Fibroblast of lung (primary cell): ENCODE results near the gene IL4I1. TPM values are rescaled to one million over a fixed set of nuclear protein-coding genes. Genes with fewer than 3 reads are reported as not detected.

ENCODE experiments used
- DNase-seq, 2 donors: peaks; one replicate each; pipeline versions ENCODE4 v3.0.0 to v3.0.0-alpha.2; 2010; ENCODE audit warnings: low read depth in 2 of 2
- H2AFZ ChIP-seq: 2 replicates; pipeline ENCODE4 v1.5.1; 2012; ENCODE audit warnings: low read length, control low read depth, inconsistent platforms
- H3K27ac ChIP-seq: 2 replicates; pipeline ENCODE4 v1.5.1; 2011; ENCODE audit warnings: low read length, control low read depth; ENCODE audit not compliant: insufficient read depth
- H3K27me3 ChIP-seq: 2 replicates; pipeline ENCODE4 v1.5.1; 2011; ENCODE audit warnings: mild to moderate bottlenecking, low read length; ENCODE audit not compliant: control insufficient read depth, insufficient read depth
- H3K36me3 ChIP-seq: 2 replicates; pipeline ENCODE4 v1.5.1; 2011; ENCODE audit warnings: low read length; ENCODE audit not compliant: control insufficient read depth, insufficient read depth
- H3K4me1 ChIP-seq: 2 replicates; pipeline ENCODE4 v1.5.1; 2011; ENCODE audit warnings: low read length; ENCODE audit not compliant: control insufficient read depth, insufficient read depth; ENCODE audit errors: extremely low read depth
- H3K4me2 ChIP-seq: 2 replicates; pipeline ENCODE4 v1.5.1; 2011; ENCODE audit warnings: low read length, control low read depth; ENCODE audit not compliant: insufficient read depth; ENCODE audit errors: extremely low read depth
- H3K4me3 ChIP-seq, 4 experiments: fragments of 200-600 bp in 1 of 4; sonication (generic) in 1 of 4; replicated peaks in 1 of 4; 2 replicates each; pipeline ENCODE4 v1.5.1; 2011 to 2016; ENCODE audit warnings: low read length in 4 of 4, low read depth in 3 of 4, mild to moderate bottlenecking in 3 of 4, control low read depth in 2 of 4, inconsistent platforms in 1 of 4, mixed read lengths in 1 of 4; ENCODE audit not compliant: insufficient read depth in 1 of 4; ENCODE audit errors: control extremely low read depth in 1 of 4
- H3K79me2 ChIP-seq: 2 replicates; pipeline ENCODE4 v1.5.1; 2012; ENCODE audit warnings: mild to moderate bottlenecking, low read length, inconsistent platforms; ENCODE audit not compliant: control insufficient read depth, insufficient read depth
- H3K9ac ChIP-seq: 2 replicates; pipeline ENCODE4 v1.5.1; 2011; ENCODE audit warnings: mild to moderate bottlenecking, low read length, control low read depth; ENCODE audit not compliant: insufficient read depth
- H3K9me3 ChIP-seq: 2 replicates; pipeline ENCODE4 v1.5.1; 2012; ENCODE audit warnings: low read depth, low read length; ENCODE audit not compliant: control insufficient read depth, insufficient read depth
- H4K20me1 ChIP-seq: 2 replicates; pipeline ENCODE4 v1.5.1; 2011; ENCODE audit warnings: low read length; ENCODE audit not compliant: control insufficient read depth, insufficient read depth; ENCODE audit errors: extremely low read depth
- CTCF ChIP-seq, 2 donors: IDR thresholded peaks in 1 of 2; conservative IDR thresholded peaks in 1 of 2; 1 replicate in 1 of 2; 2 replicates in 1 of 2; pipeline ENCODE4 v1.5.1; 2011 to 2012; ENCODE audit warnings: low read length in 2 of 2, control low read depth in 1 of 2, inconsistent platforms in 1 of 2, low read depth in 1 of 2, mild to moderate bottlenecking in 1 of 2
- EZH2 ChIP-seq: IDR thresholded peaks from 2 replicates; pipeline ENCODE4 v1.5.1; 2012; ENCODE audit warnings: low read length, control low read depth, mild to moderate bottlenecking; ENCODE audit errors: missing control alignments
- polyA plus RNA-seq, 2 donors: library from polyadenylated mRNA; depleted of rRNA in 1 of 2; stranded (reverse) in 1 of 2; unstranded in 1 of 2; fragments of >200 nt; gene quantifications; 2 replicates each; pipeline ENCODE4 v1.2.1, GENCODE V29; 2011 to 2012; ENCODE audit warnings: missing spikeins in 1 of 2
- total RNA-seq: library from RNA; depleted of rRNA; stranded (reverse); fragments of >200 nt; gene quantifications from 2 replicates; pipeline ENCODE4 v1.2.1, GENCODE V29; 2014

Gene IL4I1
- total and polyA plus RNA-seq, 2 donors (not counting 1 experiment from before 2014, with no cell fraction given): 0.09 to 1.2 TPM

DNA sequence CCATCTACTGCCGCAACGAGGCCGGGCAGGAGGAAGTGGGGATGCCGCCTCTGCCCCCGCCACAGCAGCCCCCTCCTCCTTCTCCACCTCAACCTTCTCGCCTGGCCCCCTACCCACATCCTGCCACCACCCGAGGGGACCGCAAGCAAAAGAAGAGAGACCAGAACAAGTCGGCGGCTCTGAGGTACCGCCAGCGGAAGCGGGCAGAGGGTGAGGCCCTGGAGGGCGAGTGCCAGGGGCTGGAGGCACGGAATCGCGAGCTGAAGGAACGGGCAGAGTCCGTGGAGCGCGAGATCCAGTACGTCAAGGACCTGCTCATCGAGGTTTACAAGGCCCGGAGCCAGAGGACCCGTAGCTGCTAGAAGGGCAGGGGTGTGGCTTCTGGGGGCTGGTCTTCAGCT, 36.0 kb upstream of the IL4I1 start:
- no peaks in the 10 kb centered on the region for H3K9me3 ChIP-seq
- H3K4me2 ChIP-seq: no peak overlapping the region
- H3K4me1 ChIP-seq: peaks cover 4% of the 10 kb centered on the region
- H3K79me2 ChIP-seq: peaks cover 13% of the 10 kb centered on the region
- H2AFZ ChIP-seq: no peak overlapping the region
- H4K20me1 ChIP-seq: no peaks in the 10 kb centered on the region
- H3K4me3 ChIP-seq: no peak overlapping the region
- H3K9ac ChIP-seq: no peak overlapping the region
- no peak for DNase-seq
- H3K27me3 ChIP-seq: no peaks in the 10 kb centered on the region
- TF ChIP-seq EZH2 (no peak), CTCF (conservative IDR thresholded peaks at IDR 0.05 in 1 of 2, IDR thresholded peaks at IDR 0.05 in 1 of 2; ENCODE audit: low read depth in 1 of 2, low read length in 2 of 2) (no peak)
- H3K36me3 ChIP-seq: no peaks in the 10 kb centered on the region
- no peak overlapping the region for H3K27ac ChIP-seq

DNA sequence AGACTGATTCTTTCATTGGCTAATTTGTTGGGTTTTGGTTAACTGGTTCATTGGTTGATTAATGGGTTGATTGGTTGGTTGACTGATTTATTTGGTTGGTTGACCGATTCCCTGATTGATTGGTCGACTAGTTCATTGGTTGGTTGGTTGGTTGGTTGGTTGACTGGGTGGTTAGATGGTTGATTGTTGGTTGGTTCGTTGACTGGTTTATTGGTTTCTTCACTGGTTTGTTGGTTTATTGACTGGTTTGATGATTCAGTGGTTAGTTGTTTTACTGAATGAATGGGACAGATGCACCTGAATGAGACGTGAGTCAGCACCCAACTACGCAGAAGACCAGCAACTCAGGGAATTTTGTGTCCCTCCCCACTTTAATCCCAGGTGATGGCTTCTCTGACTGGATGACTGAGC, 35.4 kb upstream of the IL4I1 start:
- H4K20me1 ChIP-seq: no peaks in the 10 kb centered on the region
- H3K4me3 ChIP-seq: no peak overlapping the region
- TF ChIP-seq EZH2 (no peak), CTCF (conservative IDR thresholded peaks at IDR 0.05 in 1 of 2, IDR thresholded peaks at IDR 0.05 in 1 of 2; ENCODE audit: low read depth in 1 of 2, low read length in 2 of 2) (no peak)

GRCh38 chr19:49931293-49932040, 34.8 kb upstream of the IL4I1 start:
- Histone ChIP-seq H3K36me3 (peaks cover 9% of the 10 kb centered on the region), H3K9me3 (no peaks in the 10 kb centered on the region), H3K27ac (no peak overlapping the region), H4K20me1 (no peaks in the 10 kb centered on the region), H3K27me3 (no peaks in the 10 kb centered on the region), H3K79me2 (peaks cover 25% of the 10 kb centered on the region), H3K4me2 (no peak overlapping the region), H3K4me1 (peaks cover 9% of the 10 kb centered on the region), H3K4me3 (no peak overlapping the region), H2AFZ (no peak overlapping the region), H3K9ac (no peak overlapping the region)
- no peak for DNase-seq
- TF ChIP-seq CTCF (conservative IDR thresholded peaks at IDR 0.05 in 1 of 2, IDR thresholded peaks at IDR 0.05 in 1 of 2; ENCODE audit: low read depth in 1 of 2, low read length in 2 of 2) (no peak), EZH2 (no peak)

More for the DNA sequence above, 35.4 kb upstream of the IL4I1 start:
- no peaks in the 10 kb centered on the region for H3K9me3 ChIP-seq
- H3K27ac ChIP-seq: no peak overlapping the region
- no peak overlapping the region for H3K9ac ChIP-seq
- no peak overlapping the region for H3K4me2 ChIP-seq
- no peak overlapping the region for H2AFZ ChIP-seq
- no peak for DNase-seq
- no peaks in the 10 kb centered on the region for H3K27me3 ChIP-seq
- peaks cover 9% of the 10 kb centered on the region for H3K4me1 ChIP-seq
- peaks cover 6% of the 10 kb centered on the region for H3K36me3 ChIP-seq
- peaks cover 19% of the 10 kb centered on the region for H3K79me2 ChIP-seq
